HG02981 (cell line): Measurements from ENCODE around the gene DUSP22.
A peak's percentile ranks its signal among the peaks of the same experiment; 100 is the strongest.
"Not testable (repeated sequence)": the region's sequence is repeated elsewhere in the genome, so short reads cannot be mapped to it uniquely, and the experiment has no call there.

Experiments used
- ATAC-seq: cut with Tn5 transposase; IDR thresholded peaks from one replicate; pipeline ENCODE4 v1.9.1; 2021; ENCODE audit warnings: mild to moderate bottlenecking, moderate library complexity; ENCODE audit not compliant: unreplicated experiment

Gene DUSP22

GRCh38 chr6:322940-323729 lies 30.8 kb downstream of the DUSP22 start:
- ATAC-seq: no peak

- no peak for ATAC-seq
Observed at GRCh38 chr6:323730-324088, 31.4 kb downstream of the DUSP22 start.

GRCh38 chr6:324116-324728 lies 31.9 kb downstream of the DUSP22 start:
- no peak for ATAC-seq

- ATAC-seq: no peak
Observed at GRCh38 chr6:324729-325125, 32.4 kb downstream of the DUSP22 start.

GRCh38 chr6:325161-325860 lies 33.0 kb downstream of the DUSP22 start:
- not testable (repeated sequence) for ATAC-seq

GRCh38 chr6:326066-326465 lies 33.8 kb downstream of the DUSP22 start:
- not testable (repeated sequence) for ATAC-seq

- ATAC-seq: no peak
Observed at GRCh38 chr6:326896-327537, 34.7 kb downstream of the DUSP22 start.

GRCh38 chr6:327538-328116 lies 35.3 kb downstream of the DUSP22 start:
- ATAC-seq: peak; percentile 0

GRCh38 chr6:328136-328670 lies 35.9 kb downstream of the DUSP22 start:
- peak; percentile 70 for ATAC-seq

GRCh38 chr6:328924-329323 lies 36.6 kb downstream of the DUSP22 start:
- ATAC-seq: no peak

- no peak for ATAC-seq
Observed at GRCh38 chr6:329888-330691, 37.8 kb downstream of the DUSP22 start.

- ATAC-seq: no peak
Observed at GRCh38 chr6:330948-331347, 38.7 kb downstream of the DUSP22 start.

GRCh38 chr6:331622-332521 lies 39.6 kb downstream of the DUSP22 start:
- ATAC-seq: peak; percentile 44

GRCh38 chr6:332671-333070 lies 40.4 kb downstream of the DUSP22 start:
- ATAC-seq: no peak

- ATAC-seq: no peak
Observed at GRCh38 chr6:333379-334002, 41.2 kb downstream of the DUSP22 start.

GRCh38 chr6:334536-335510 lies 42.5 kb downstream of the DUSP22 start:
- ATAC-seq: no peak

- no peak for ATAC-seq
Observed at GRCh38 chr6:335572-335971, 43.3 kb downstream of the DUSP22 start.
